GM10266 (cell line): ENCODE results near the gene LINC01488.

ENCODE experiments used
- DNase-seq: peaks from one replicate; pipeline ENCODE4 v3.0.0; 2012; ENCODE audit errors: extremely low spot score
- TF ChIP-seq, protein P1 (sequence below): IDR thresholded peaks from 2 replicates; pipeline ENCODE4 v1.5.1; 2012; ENCODE audit warnings: mild to moderate bottlenecking, low read depth; ENCODE audit not compliant: control insufficient read depth, insufficient read depth; ENCODE audit errors: missing control alignments

LINC01488 gene

GRCh38 chr11:69514771-69515170 lies 33.3 kb downstream of the LINC01488 start:
- TF ChIP-seq, protein P1, sequence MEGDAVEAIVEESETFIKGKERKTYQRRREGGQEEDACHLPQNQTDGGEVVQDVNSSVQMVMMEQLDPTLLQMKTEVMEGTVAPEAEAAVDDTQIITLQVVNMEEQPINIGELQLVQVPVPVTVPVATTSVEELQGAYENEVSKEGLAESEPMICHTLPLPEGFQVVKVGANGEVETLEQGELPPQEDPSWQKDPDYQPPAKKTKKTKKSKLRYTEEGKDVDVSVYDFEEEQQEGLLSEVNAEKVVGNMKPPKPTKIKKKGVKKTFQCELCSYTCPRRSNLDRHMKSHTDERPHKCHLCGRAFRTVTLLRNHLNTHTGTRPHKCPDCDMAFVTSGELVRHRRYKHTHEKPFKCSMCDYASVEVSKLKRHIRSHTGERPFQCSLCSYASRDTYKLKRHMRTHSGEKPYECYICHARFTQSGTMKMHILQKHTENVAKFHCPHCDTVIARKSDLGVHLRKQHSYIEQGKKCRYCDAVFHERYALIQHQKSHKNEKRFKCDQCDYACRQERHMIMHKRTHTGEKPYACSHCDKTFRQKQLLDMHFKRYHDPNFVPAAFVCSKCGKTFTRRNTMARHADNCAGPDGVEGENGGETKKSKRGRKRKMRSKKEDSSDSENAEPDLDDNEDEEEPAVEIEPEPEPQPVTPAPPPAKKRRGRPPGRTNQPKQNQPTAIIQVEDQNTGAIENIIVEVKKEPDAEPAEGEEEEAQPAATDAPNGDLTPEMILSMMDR = no peak

GRCh38 chr11:69515271-69516245 lies 34.1 kb downstream of the LINC01488 start:
- TF ChIP-seq, protein P1 = no peak
- DNase-seq = no peak

More at GRCh38 chr11:69514771-69515170, 33.3 kb downstream of the LINC01488 start:
- no peak for DNase-seq

GRCh38 chr11:69516526-69516925 lies 35.1 kb downstream of the LINC01488 start:
- no peak for DNase-seq
- TF ChIP-seq, protein P1 = no peak

DNA sequence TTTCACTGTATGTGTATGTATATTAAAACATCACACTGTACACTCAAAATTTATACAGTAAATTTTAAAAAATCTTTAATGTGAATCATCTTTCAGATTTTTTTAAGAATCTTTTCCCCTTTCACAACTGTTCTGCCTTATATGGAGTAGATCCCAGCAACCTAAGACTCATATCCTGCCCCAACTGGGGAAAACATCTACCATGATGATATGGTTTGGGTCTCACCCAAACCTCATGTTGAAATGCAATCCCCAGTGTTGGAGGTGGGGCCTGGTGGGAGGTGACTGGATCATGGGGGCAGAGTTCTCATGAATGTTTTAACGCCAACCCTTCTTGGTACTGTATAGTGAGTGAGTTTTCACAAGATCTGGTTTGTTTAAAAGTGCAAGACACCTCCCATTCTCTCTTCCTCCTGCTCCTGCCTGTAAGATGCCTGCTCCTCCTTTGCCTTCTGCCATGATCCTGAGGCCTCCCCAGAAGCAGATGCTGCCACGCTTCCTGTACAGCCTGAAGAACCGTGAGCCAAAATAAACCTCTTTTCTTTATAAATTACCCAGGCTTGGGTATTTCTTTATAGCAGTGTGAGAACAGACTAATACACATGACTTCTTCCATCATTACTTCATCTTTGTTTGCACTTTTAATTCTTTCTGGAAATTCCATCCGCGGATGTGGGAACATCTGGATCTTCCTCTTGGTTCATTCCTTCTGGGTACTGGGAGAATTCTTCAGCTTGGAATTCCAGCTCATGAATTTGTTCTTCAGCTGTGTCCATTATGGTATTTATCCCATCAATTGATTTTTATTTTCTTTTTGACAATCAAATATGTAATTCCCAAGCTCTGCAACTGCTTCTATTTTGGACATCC lies 36.9 kb downstream of the LINC01488 start:
- TF ChIP-seq, protein P1 = no peak
- no peak for DNase-seq

- TF ChIP-seq, protein P1 = no peak
- no peak for DNase-seq
Observed at GRCh38 chr11:69520186-69520916, 38.9 kb downstream of the LINC01488 start.

- TF ChIP-seq, protein P1 = no peak
- DNase-seq = no peak
Observed at GRCh38 chr11:69521457-69521856, 40.0 kb downstream of the LINC01488 start.
